NT2/D1 (cell line): Measurements from ENCODE around the gene SBDS.

Experiments
- SUZ12 ChIP-seq: IDR thresholded peaks from 2 replicates; pipeline ENCODE4 v1.6.1; 2011; ENCODE audit not compliant: insufficient read length, insufficient read depth; ENCODE audit errors: extremely low read depth
- YY1 ChIP-seq: IDR thresholded peaks from 2 replicates; pipeline ENCODE4 v1.6.1; 2011; ENCODE audit not compliant: insufficient read length, insufficient read depth

DNA sequence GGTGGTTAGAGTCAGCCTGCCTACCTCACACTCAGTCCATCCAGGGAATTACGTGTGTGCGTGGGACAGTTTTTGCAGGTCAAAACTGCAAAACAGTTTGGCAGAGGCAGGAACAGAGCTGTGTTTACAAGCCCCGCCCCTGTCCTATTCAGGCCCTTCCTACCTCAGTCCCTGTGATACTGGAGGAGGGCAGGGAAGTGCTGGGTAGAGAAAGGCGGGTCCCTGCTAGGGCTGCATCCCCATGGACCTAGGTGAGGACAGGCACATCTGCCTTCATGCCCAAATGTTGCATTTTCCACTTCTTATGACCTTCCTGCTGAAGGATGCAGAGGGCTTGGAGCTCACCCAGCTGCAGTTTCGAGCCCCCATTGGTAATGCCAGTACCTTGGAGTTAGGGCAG, 25.1 kb downstream of the SBDS start:
- no peak for TF ChIP-seq YY1
- TF ChIP-seq SUZ12, result no peak
